GM18951 (cell line): Measurements from ENCODE around the gene PEAK1.
"Not testable (repeated sequence)": the region's sequence is repeated elsewhere in the genome, so short reads cannot be mapped to it uniquely, and the experiment has no call there.

Source experiments
- POLR2A ChIP-seq: IDR thresholded peaks from 4 replicates; pipeline ENCODE4 v1.6.1; 2011; ENCODE audit warnings: mild to moderate bottlenecking; ENCODE audit not compliant: insufficient read length, insufficient read depth; ENCODE audit errors: extremely low read depth
- in situ Hi-C: fragments of 300-500 bp; cut with MboI; formaldehyde crosslinking; loops from one replicate; pipeline ENCODE4 v1.12.0; 2022; ENCODE audit warnings: low sequenced_read_pairs, mixed read lengths, inconsistent platforms; ENCODE audit not compliant: unreplicated experiment

Gene PEAK1

DNA sequence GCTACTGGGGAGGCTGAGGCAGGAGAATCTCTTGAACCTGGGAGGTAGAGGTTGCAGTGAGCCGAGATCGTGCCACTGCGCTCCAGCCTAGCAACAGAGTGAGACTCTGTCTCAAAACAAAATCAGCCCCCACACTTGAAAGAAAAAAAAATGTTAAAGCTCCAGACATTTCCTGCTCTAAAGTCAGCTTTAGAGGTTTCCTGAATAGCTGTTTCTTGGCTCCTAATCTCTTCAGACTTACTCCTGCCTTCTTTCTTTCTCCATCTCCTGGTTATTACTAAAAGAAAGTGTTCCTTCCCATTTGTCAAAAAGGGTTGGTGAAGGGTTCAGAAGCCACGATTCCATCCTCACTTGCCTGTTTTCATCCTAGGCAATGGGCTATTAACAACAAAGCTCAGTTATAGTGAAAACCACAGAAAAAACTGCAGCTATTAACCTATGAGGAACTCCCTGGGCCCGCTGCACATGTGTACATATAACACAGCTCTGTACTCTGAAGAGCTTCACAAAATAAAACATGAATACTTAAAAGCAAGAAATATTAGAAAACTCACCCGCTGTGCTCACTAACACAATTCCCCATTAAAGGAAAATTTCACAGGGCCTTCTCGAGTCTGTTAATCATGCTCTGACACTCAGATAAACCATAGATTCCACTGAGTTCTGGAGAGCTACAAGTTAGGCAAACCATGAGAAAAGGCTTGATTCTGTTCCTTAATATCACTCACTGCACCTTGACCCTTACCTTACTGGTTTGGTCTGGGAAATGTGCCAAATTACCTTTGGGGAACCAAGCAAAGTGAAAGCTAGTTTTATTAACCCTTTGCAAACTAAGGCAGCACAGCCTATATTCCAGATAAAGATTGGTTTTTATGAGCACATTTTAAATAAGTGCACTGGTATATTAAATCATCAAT is 259.1 kb downstream of the PEAK1 start:
- TF ChIP-seq POLR2A, result no peak
- in situ Hi-C loops, result no loop called here

- in situ Hi-C loops, result not testable (repeated sequence)
Measured at GRCh38 chr15:77156000-77156399, 263.9 kb downstream of the PEAK1 start.

- no peak for TF ChIP-seq POLR2A
- in situ Hi-C loops, result no loop called here
Measured at GRCh38 chr15:77148191-77148590, 271.7 kb downstream of the PEAK1 start.

- in situ Hi-C loops, result no loop called here
- no peak for TF ChIP-seq POLR2A
Measured at GRCh38 chr15:77145370-77145769, 274.5 kb downstream of the PEAK1 start.

DNA sequence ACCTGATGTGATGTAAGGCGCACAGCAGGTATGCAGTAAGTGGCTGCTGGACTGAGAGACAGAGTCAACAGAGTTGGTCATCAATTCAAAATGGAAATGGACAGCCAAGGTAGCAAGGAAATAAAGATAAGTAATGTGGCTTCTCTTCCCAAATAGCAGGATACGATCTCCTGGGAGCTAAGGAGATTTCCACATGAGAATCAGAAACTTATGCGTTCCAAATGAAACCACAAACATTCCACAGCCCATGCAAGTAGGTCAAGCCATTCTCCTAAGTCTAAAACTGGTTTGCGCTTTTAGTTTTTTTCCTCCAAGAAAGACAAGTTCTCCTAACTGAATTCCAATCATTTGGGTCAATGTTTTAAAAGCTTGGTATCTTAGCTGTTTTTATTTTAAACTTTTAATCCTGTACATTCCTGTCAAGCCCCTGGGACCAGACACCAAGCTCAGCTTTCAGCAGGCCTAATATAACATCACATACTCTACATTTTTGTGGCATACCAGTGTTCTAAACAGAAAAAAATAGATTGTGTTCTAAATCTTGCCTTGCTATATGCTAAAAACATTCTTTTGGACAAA is 275.3 kb downstream of the PEAK1 start:
- TF ChIP-seq POLR2A, result no peak
- in situ Hi-C loops, result no loop called here

- in situ Hi-C loops, result no loop called here
- no peak for TF ChIP-seq POLR2A
Measured at GRCh38 chr15:77144026-77144425, 275.9 kb downstream of the PEAK1 start.

- in situ Hi-C loops, result no loop called here
- TF ChIP-seq POLR2A, result no peak
Measured at GRCh38 chr15:77143616-77144015, 276.3 kb downstream of the PEAK1 start.

- in situ Hi-C loops, result no loop called here
- no peak for TF ChIP-seq POLR2A
Measured at GRCh38 chr15:77143191-77143590, 276.7 kb downstream of the PEAK1 start.

DNA sequence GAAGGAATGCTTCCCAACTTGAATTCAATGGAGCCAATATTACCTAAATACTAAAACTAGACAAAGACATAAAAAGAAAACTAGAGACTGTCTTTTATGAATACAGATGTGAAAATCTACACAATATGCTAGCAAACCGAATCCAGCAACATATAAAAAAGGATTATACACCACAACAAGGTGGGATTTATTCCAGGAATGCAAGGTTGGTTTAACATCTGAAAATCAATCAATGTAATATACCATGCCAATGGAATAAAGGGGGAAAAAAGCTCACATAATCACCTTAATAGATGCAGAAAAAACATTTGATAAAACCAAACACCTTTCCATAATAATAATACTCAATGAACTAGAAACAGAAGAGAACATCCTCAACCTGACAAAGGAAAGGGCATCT is 279.7 kb downstream of the PEAK1 start:
- in situ Hi-C loops, result no loop called here
- TF ChIP-seq POLR2A, result no peak

- no peak for TF ChIP-seq POLR2A
- in situ Hi-C loops, result no loop called here
Measured at GRCh38 chr15:77139312-77139711, 280.6 kb downstream of the PEAK1 start.

DNA sequence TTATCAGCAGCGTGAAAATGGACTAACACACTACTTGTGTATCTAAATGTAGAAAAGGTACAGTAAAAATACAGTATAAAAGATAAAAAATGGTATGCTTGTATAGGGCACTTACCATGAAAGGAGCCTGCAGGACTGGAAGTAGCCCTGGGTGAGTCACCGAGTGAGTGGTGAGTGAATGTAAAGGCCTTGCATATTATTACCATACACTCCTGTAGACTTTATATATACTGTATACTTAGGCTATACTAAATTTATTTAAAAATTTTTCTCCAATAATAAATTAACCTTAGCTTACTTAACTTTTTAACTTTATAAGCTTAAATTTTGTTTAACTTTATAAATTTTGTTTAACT is 281.8 kb downstream of the PEAK1 start:
- no peak for TF ChIP-seq POLR2A
- in situ Hi-C loops, result no loop called here

DNA sequence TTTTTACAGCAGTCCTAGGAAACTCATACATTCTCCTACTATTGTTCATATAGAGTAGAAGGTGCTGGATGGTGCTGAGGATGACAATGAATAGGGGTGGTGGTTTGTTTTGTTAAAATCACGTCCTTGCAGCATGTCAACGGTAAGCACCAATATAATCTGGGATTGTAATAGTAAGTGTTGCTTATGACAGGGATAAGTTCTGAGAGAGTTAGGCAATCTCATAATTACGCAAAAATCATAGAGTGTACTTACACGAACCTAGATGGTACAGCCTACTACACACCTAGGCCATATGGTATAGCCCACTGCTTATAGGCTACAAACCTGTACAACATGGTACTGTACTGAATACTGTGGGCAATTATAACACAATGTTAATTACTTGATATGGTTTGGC is 284.7 kb downstream of the PEAK1 start:
- in situ Hi-C loops, result no loop called here
- TF ChIP-seq POLR2A, result no peak

GRCh38 chr15:77130315-77130930 is 289.5 kb downstream of the PEAK1 start:
- no peak for TF ChIP-seq POLR2A
- in situ Hi-C loops, result no loop called here

DNA sequence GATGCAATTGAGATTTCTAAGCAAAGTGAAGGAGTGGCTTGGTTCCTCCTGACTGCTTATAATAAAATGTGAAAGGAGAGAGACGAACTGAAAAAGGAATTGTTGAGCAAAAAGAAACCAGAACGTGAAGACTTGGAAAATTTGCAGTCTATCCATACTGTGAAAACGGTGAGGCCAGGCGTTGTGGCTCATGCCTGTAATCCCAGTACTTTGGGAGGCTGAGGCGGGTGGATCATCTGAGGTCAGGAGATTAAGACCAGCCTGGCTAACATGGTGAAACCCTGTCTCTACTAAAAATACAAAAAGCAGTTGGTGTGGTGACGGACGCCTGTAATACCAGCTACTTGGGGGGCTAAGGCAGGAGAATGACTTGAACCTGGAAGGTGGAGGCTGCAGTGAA is 292.3 kb downstream of the PEAK1 start:
- no peak for TF ChIP-seq POLR2A
- in situ Hi-C loops, result no loop called here

GRCh38 chr15:77126529-77127326 is 293.2 kb downstream of the PEAK1 start:
- TF ChIP-seq POLR2A, result no peak
- in situ Hi-C loops, result no loop called here
